NB4 (cell line): ENCODE results near the gene STT3B.

ENCODE experiments used
- MAX ChIP-seq: IDR thresholded peaks from 2 replicates; pipeline ENCODE4 v1.6.1; 2011; ENCODE audit warnings: low read depth, low read length
- POLR2A ChIP-seq: IDR thresholded peaks from 2 replicates; pipeline ENCODE4 v1.6.1; 2011; ENCODE audit warnings: mild to moderate bottlenecking; ENCODE audit not compliant: insufficient read length; ENCODE audit errors: extremely low read depth
- TF ChIP-seq, protein P1 (sequence below): IDR thresholded peaks from one replicate; pipeline ENCODE4 v1.5.1; 2012; ENCODE audit warnings: low read depth, low read length

DNA sequence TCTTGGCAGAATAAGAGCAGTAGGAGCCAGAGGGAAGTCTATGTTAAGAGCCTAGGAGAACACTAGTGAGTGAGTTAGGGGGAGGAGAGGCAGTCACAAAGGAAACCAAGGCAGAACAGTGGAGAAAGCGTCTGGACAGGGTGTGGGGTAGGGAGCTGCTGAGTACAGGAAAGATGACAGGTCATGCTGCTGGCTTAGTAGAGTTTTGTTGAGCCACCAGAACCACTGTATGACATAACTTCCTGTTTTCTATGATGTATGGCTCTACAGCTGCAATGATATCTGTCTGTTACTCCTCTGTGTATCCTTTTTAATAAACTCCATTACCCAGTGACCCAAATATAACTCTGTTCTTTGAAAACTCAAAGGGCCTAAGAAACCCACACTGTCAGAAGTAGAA, 10.6 kb upstream of the STT3B start:
- TF ChIP-seq POLR2A (no peak), MAX (peak; percentile 39; the same call in 1 of the 2 replicates)
- TF ChIP-seq, protein P1, sequence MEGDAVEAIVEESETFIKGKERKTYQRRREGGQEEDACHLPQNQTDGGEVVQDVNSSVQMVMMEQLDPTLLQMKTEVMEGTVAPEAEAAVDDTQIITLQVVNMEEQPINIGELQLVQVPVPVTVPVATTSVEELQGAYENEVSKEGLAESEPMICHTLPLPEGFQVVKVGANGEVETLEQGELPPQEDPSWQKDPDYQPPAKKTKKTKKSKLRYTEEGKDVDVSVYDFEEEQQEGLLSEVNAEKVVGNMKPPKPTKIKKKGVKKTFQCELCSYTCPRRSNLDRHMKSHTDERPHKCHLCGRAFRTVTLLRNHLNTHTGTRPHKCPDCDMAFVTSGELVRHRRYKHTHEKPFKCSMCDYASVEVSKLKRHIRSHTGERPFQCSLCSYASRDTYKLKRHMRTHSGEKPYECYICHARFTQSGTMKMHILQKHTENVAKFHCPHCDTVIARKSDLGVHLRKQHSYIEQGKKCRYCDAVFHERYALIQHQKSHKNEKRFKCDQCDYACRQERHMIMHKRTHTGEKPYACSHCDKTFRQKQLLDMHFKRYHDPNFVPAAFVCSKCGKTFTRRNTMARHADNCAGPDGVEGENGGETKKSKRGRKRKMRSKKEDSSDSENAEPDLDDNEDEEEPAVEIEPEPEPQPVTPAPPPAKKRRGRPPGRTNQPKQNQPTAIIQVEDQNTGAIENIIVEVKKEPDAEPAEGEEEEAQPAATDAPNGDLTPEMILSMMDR = no peak
